ENCODE results near the gene DENND1A.

DENND1A gene

GRCh38 chr9:123358181-123358905 lies 571.6 kb downstream of the DENND1A start:
- DNase-seq (ENCODE audit: extremely low spot score) = no peak
- ChIA-PET CTCF (no interaction called here), POLR2A (no interaction called here)
- TF ChIP-seq NFRKB (IDR thresholded peaks at IDR 0.05) (no peak), FOXM1 (IDR thresholded peaks at IDR 0.05; ENCODE audit: borderline replicate concordance) (no peak), FOXK2 (IDR thresholded peaks at IDR 0.05) (no peak), LEF1 (IDR thresholded peaks at IDR 0.05; ENCODE audit: borderline replicate concordance) (no peak), TARDBP (IDR thresholded peaks at IDR 0.05) (no peak), SUZ12 (IDR thresholded peaks at IDR 0.05) (no peak), ELF4 (IDR thresholded peaks at IDR 0.05) (no peak), FOXA1 (IDR thresholded peaks at IDR 0.05) (no peak), CTBP1 (IDR thresholded peaks at IDR 0.05; ENCODE audit: borderline replicate concordance) (no peak), ARNT (IDR thresholded peaks at IDR 0.05) (no peak), L3MBTL2 (conservative IDR thresholded peaks at IDR 0.05) (no peak)

DNA sequence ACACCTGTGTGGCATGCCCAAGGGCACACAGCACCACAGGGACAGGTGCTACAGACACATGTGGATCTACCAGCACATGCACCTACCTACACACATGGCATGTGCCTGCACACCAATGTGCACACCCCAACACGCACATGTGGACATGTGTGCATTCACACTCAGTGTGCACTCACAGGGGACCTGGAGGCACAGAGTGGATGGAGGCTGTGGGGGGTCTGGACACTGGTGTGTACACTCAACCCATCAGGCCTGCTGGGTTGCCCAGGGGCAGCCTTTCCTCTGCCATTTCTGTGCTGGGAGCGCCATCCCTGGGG lies 572.2 kb downstream of the DENND1A start:
- no peak for DNase-seq (ENCODE audit: extremely low spot score)
- POLR2A ChIA-PET = interaction anchor here (1.0 kb wide), 1 partner anchor 20 kb away, joined by 3 read pairs; no protein-coding TSS in a partner anchor
- TF ChIP-seq HDGF (IDR thresholded peaks at IDR 0.05; ENCODE audit: borderline replicate concordance) (no peak), FOXK2 (IDR thresholded peaks at IDR 0.05) (no peak), LEF1 (IDR thresholded peaks at IDR 0.05; ENCODE audit: borderline replicate concordance) (no peak), FOXM1 (IDR thresholded peaks at IDR 0.05; ENCODE audit: borderline replicate concordance) (no peak), L3MBTL2 (conservative IDR thresholded peaks at IDR 0.05) (no peak), ELF4 (IDR thresholded peaks at IDR 0.05) (no peak)
- CTCF ChIA-PET = no interaction called here

- POLR2A ChIA-PET = interaction anchor here (1.0 kb wide), 1 partner anchor 20 kb away, joined by 3 read pairs; no protein-coding TSS in a partner anchor
- CTCF ChIA-PET = interaction anchor here (3.2 kb wide), 1 partner anchor 28 kb away, joined by 20 read pairs; no protein-coding TSS in a partner anchor
- no peak for DNase-seq (ENCODE audit: extremely low spot score)
- no peak for TF ChIP-seq BHLHE40 (IDR thresholded peaks at IDR 0.05; ENCODE audit: borderline replicate concordance)
- TF ChIP-seq ZNF384 (IDR thresholded peaks at IDR 0.05) = no peak
- TF ChIP-seq SUZ12 (IDR thresholded peaks at IDR 0.05) = no peak
- TF ChIP-seq SP1 (IDR thresholded peaks at IDR 0.05) = no peak
- no peak for TF ChIP-seq FOXK2 (IDR thresholded peaks at IDR 0.05)
- TF ChIP-seq FOXA1 (IDR thresholded peaks at IDR 0.05) = no peak
- no peak for TF ChIP-seq NFRKB (IDR thresholded peaks at IDR 0.05)
- TF ChIP-seq CTBP1 (IDR thresholded peaks at IDR 0.05; ENCODE audit: borderline replicate concordance) = no peak
- no peak for TF ChIP-seq FOXM1 (IDR thresholded peaks at IDR 0.05; ENCODE audit: borderline replicate concordance)
- TF ChIP-seq LEF1 (IDR thresholded peaks at IDR 0.05; ENCODE audit: borderline replicate concordance) = no peak
- no peak for TF ChIP-seq L3MBTL2 (conservative IDR thresholded peaks at IDR 0.05)
- TF ChIP-seq ELF4 (IDR thresholded peaks at IDR 0.05) = no peak
- TF ChIP-seq TARDBP (IDR thresholded peaks at IDR 0.05) = no peak
Measured at GRCh38 chr9:123356851-123357742, 572.8 kb downstream of the DENND1A start.

GRCh38 chr9:123355761-123356431 lies 574.0 kb downstream of the DENND1A start, which contains the start of gene CRB2:
TSS of gene CRB2 (plus strand) at chr9:123356197. CDS start at chr9:123356261, 64 bp downstream.
- TF ChIP-seq ARNT (IDR thresholded peaks at IDR 0.05) (no peak), HDGF (IDR thresholded peaks at IDR 0.05; ENCODE audit: borderline replicate concordance) (no peak), ZNF384 (IDR thresholded peaks at IDR 0.05) (no peak), NFRKB (IDR thresholded peaks at IDR 0.05) (no peak), BHLHE40 (IDR thresholded peaks at IDR 0.05; ENCODE audit: borderline replicate concordance) (no peak), ELF4 (IDR thresholded peaks at IDR 0.05) (no peak), SP1 (IDR thresholded peaks at IDR 0.05) (no peak), PKNOX1 (IDR thresholded peaks at IDR 0.05) (no peak), FOXA1 (IDR thresholded peaks at IDR 0.05) (no peak), SUZ12 (IDR thresholded peaks at IDR 0.05) (no peak), CTBP1 (IDR thresholded peaks at IDR 0.05; ENCODE audit: borderline replicate concordance) (no peak), L3MBTL2 (conservative IDR thresholded peaks at IDR 0.05) (no peak), FOXM1 (IDR thresholded peaks at IDR 0.05; ENCODE audit: borderline replicate concordance) (no peak), TARDBP (IDR thresholded peaks at IDR 0.05) (no peak), FOXK2 (IDR thresholded peaks at IDR 0.05) (no peak), LEF1 (IDR thresholded peaks at IDR 0.05; ENCODE audit: borderline replicate concordance) (no peak)
- POLR2A ChIA-PET = interaction anchor here (1.2 kb wide), 1 partner anchor 20 kb away, joined by 4 read pairs; no protein-coding TSS in a partner anchor
- DNase-seq (ENCODE audit: extremely low spot score) = peak; percentile 26
- CTCF ChIA-PET = interaction anchor here (0.6 to 3.2 kb wide), 3 partner anchors 29 to 489 kb away, joined by 3 to 20 read pairs (median 4); no protein-coding TSS in a partner anchor

DNA sequence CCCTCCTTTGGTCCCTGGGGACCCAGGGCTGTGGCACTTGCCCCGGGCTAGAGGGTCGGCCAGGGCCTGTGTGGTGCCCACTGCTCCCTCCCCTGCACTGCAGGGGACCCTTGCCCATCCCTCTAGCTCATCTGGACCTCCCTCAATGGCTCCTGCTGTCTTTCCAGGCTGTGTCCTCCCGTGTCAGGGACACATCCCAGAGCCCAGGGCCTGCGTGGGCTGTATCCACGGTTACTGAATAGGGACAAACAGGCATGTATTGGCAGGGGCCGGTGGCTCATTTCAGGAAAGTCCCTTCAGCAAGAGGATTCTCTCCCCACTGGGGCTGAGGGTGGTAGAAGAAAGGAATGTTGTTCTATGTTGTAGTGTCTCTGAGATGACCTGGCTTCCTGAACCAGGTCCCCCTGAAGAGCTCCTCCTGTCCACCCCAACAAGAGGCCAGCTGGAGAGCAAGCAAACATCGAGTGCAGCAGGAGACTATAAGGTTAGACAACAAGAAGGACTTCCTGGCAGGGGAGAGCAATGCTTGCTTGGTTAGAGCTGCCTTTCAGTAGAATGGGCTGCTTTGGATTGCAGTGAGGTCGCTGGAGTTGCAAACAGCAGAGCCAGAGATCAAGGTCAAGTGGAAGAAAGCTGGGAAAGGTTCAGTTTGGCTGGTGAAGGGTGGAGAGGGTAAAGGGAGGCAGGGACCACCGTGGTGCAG lies 575.0 kb downstream of the DENND1A start:
- CTCF ChIA-PET = interaction anchor here (0.6 to 3.2 kb wide), 8 partner anchors 17 to 490 kb away, joined by 3 to 20 read pairs (median 4); no protein-coding TSS in a partner anchor
- DNase-seq (ENCODE audit: extremely low spot score) = no peak
- POLR2A ChIA-PET = interaction anchor here (1.2 kb wide), 1 partner anchor 21 kb away, joined by 4 read pairs; no protein-coding TSS in a partner anchor
- TF ChIP-seq CTBP1 (IDR thresholded peaks at IDR 0.05; ENCODE audit: borderline replicate concordance) (no peak), L3MBTL2 (conservative IDR thresholded peaks at IDR 0.05) (no peak), ZNF384 (IDR thresholded peaks at IDR 0.05) (no peak), ARNT (IDR thresholded peaks at IDR 0.05) (no peak), BHLHE40 (IDR thresholded peaks at IDR 0.05; ENCODE audit: borderline replicate concordance) (no peak), PKNOX1 (IDR thresholded peaks at IDR 0.05) (no peak)

All from HEK293T (cell line).